WTC11 (cell line): ENCODE results near the gene IFI27L2. TPM values are rescaled to one million over a fixed set of nuclear protein-coding genes. Genes with fewer than 3 reads are reported as not detected.
A peak's percentile ranks its signal among the peaks of the same experiment; 100 is the strongest.

Experiments used
- ATAC-seq: fragments of 200-7000 bp; cut with Tn5 transposase; 2 replicates; pipeline ENCODE4 v1.10.0; 2021; ENCODE audit warnings: mild to moderate bottlenecking, moderate library complexity
- CTCF ChIA-PET: fragments of 300-600 bp; sonication (Branson Sonifier 250); formaldehyde crosslinking; loops from one replicate; lab custom pipeline; 2021; ENCODE audit warnings: antibody characterized with exemption; lab: Charles Lee
- POLR2A ChIA-PET: fragments of 350-600 bp; sonication (Branson Sonifier 250); formaldehyde crosslinking; loops from one replicate; lab custom pipeline; 2021; ENCODE audit warnings: antibody characterized with exemption; lab: Charles Lee
- DNase-seq: peaks from one replicate; pipeline ENCODE4 v3.0.0; 2021; ENCODE audit warnings: low spot score
- H3K27ac Mint-ChIP-seq: 2 replicates; pipeline ENCODE4 v1.8.0; 2021; ENCODE audit warnings: mixed read lengths
- H3K27me3 Mint-ChIP-seq: 2 replicates; pipeline ENCODE4 v1.8.0; 2021; ENCODE audit warnings: low read depth, mild to moderate bottlenecking, moderate library complexity, mixed read lengths
- H3K36me3 Mint-ChIP-seq: 2 replicates; pipeline ENCODE4 v1.8.0; 2021; ENCODE audit warnings: mixed read lengths
- H3K4me1 Mint-ChIP-seq: 2 replicates; pipeline ENCODE4 v1.8.0; 2022; ENCODE audit warnings: mixed read lengths
- H3K4me3 Mint-ChIP-seq: 2 replicates; pipeline ENCODE4 v1.8.0; 2021; ENCODE audit warnings: mild to moderate bottlenecking, moderate library complexity, mixed read lengths
- H3K9me3 Mint-ChIP-seq: 2 replicates; pipeline ENCODE4 v1.8.0; 2021; ENCODE audit warnings: mixed read lengths
- E2F4 ChIP-seq: sonication (generic); formaldehyde crosslinking; IDR thresholded peaks from 2 replicates; pipeline ENCODE4 v1.8.1; 2022; ENCODE audit warnings: low read depth, mild to moderate bottlenecking, moderate library complexity, missing genetic modification reagents, borderline replicate concordance
- ETV6 ChIP-seq: sonication (generic); formaldehyde crosslinking; IDR thresholded peaks from 2 replicates; pipeline ENCODE4 v1.8.1; 2022; ENCODE audit warnings: mild to moderate bottlenecking, missing genetic modification reagents
- FOXK1 ChIP-seq: sonication (generic); formaldehyde crosslinking; IDR thresholded peaks from 2 replicates; pipeline ENCODE4 v1.8.0; 2022; ENCODE audit warnings: mild to moderate bottlenecking, moderate library complexity, missing genetic modification reagents
- FOXP4 ChIP-seq: sonication (generic); formaldehyde crosslinking; IDR thresholded peaks from 2 replicates; pipeline ENCODE4 v1.8.0; 2022; ENCODE audit warnings: mild to moderate bottlenecking, missing genetic modification reagents
- GABPB1 ChIP-seq: sonication (generic); formaldehyde crosslinking; IDR thresholded peaks from 2 replicates; pipeline ENCODE4 v1.8.1; 2023; ENCODE audit warnings: mild to moderate bottlenecking, missing genetic modification reagents
- IRF2 ChIP-seq: sonication (generic); formaldehyde crosslinking; IDR thresholded peaks from 2 replicates; pipeline ENCODE4 v1.8.0; 2022; ENCODE audit warnings: low read depth, missing genetic modification reagents, borderline replicate concordance
- MAX ChIP-seq: sonication (generic); formaldehyde crosslinking; IDR thresholded peaks from 2 replicates; pipeline ENCODE4 v1.8.0; 2022; ENCODE audit warnings: mild to moderate bottlenecking, missing genetic modification reagents
- MXD4 ChIP-seq: fragments of 250-450 bp; sonication (Bioruptor Pico); IDR thresholded peaks from 2 replicates; pipeline ENCODE4 v1.8.0; 2021; ENCODE audit warnings: mild to moderate bottlenecking, moderate library complexity, borderline replicate concordance
- RELA ChIP-seq: sonication (generic); formaldehyde crosslinking; IDR thresholded peaks from 2 replicates; pipeline ENCODE4 v1.8.1; 2022; ENCODE audit warnings: missing genetic modification reagents, mild to moderate bottlenecking, borderline replicate concordance
- RORB ChIP-seq: fragments of 250-450 bp; sonication (Bioruptor Pico); IDR thresholded peaks from 2 replicates; pipeline ENCODE4 v1.9.0; 2021; ENCODE audit warnings: mild to moderate bottlenecking
- SMAD4 ChIP-seq: sonication (generic); formaldehyde crosslinking; IDR thresholded peaks from 2 replicates; pipeline ENCODE4 v1.8.0; 2022; ENCODE audit warnings: mild to moderate bottlenecking, missing genetic modification reagents
- TCF7 ChIP-seq: sonication (generic); formaldehyde crosslinking; IDR thresholded peaks from 2 replicates; pipeline ENCODE4 v1.8.0; 2022; ENCODE audit warnings: mild to moderate bottlenecking, low read depth, missing genetic modification reagents, moderate library complexity
- USF1 ChIP-seq: sonication (generic); formaldehyde crosslinking; IDR thresholded peaks from 2 replicates; pipeline ENCODE4 v1.8.0; 2022; ENCODE audit warnings: mild to moderate bottlenecking, missing genetic modification reagents
- USF2 ChIP-seq: sonication (generic); formaldehyde crosslinking; IDR thresholded peaks from 2 replicates; pipeline ENCODE4 v1.8.1; 2023; ENCODE audit warnings: mild to moderate bottlenecking, missing genetic modification reagents, moderate library complexity
- ZBTB21 ChIP-seq: sonication (generic); formaldehyde crosslinking; IDR thresholded peaks from 2 replicates; pipeline ENCODE4 v1.8.1; 2023; ENCODE audit warnings: mild to moderate bottlenecking, missing genetic modification reagents, borderline replicate concordance
- ZNF138 ChIP-seq: sonication (generic); formaldehyde crosslinking; conservative IDR thresholded peaks from 2 replicates; pipeline ENCODE4 v1.8.1; 2022; ENCODE audit warnings: mild to moderate bottlenecking, moderate library complexity, missing genetic modification reagents
- ZNF219 ChIP-seq: sonication (generic); formaldehyde crosslinking; IDR thresholded peaks from 2 replicates; pipeline ENCODE4 v1.8.0; 2023; ENCODE audit warnings: missing genetic modification reagents, mild to moderate bottlenecking, borderline replicate concordance
- ZNF263 ChIP-seq: sonication (generic); formaldehyde crosslinking; IDR thresholded peaks from 2 replicates; pipeline ENCODE4 v1.8.1; 2022; ENCODE audit warnings: low read depth, mild to moderate bottlenecking, moderate library complexity, missing genetic modification reagents
- ZNF396 ChIP-seq: fragments of 250-450 bp; sonication (Bioruptor Pico); IDR thresholded peaks from 2 replicates; pipeline ENCODE4 v1.8.0; 2021; ENCODE audit warnings: mild to moderate bottlenecking, moderate library complexity, borderline replicate concordance
- ZNF512 ChIP-seq: sonication (generic); formaldehyde crosslinking; IDR thresholded peaks from 2 replicates; pipeline ENCODE4 v1.8.1; 2022; ENCODE audit warnings: missing genetic modification reagents, borderline replicate concordance
- total RNA-seq: library from RNA; stranded (reverse); gene quantifications from 3 replicates; pipeline ENCODE4 v1.2.3, GENCODE V29; 2021

IFI27L2 gene
- total RNA-seq, 1 experiment from 2014 or later = 22.1 TPM

GRCh38 chr14:94144765-94145164 is 15.4 kb upstream of the IFI27L2 start:
- peak; percentile 27 for DNase-seq
- peaks cover 13% of the 10 kb centered on the region for H3K4me1 Mint-ChIP-seq
- H3K27ac Mint-ChIP-seq = peak overlapping the region; percentile 39; the same call in 1 of the 2 replicates
- ChIA-PET CTCF (interaction anchor here (0.7 to 2.1 kb wide), 8 partner anchors 8 to 205 kb away, joined by 3 to 9 read pairs (median 5); partner anchors contain the start of genes DDX24, IFI27L1, IFI27L2 and PPP4R4), POLR2A (interaction anchor here (0.9 kb wide), 1 partner anchor 29 kb away, joined by 5 read pairs; the partner anchor contains the start of gene PPP4R4)
- peak; percentile 93 for ATAC-seq
- TF ChIP-seq TCF7 (CRISPR knock-in tag) (no peak), USF1 (CRISPR knock-in tag) (peak; percentile 82), FOXK1 (CRISPR knock-in tag) (0 out of 2 replicates have a peak, but pooled peaks have one; percentile 71), GABPB1 (CRISPR knock-in tag) (peak; percentile 96), MXD4 (CRISPR knock-in tag) (no peak), FOXP4 (CRISPR knock-in tag) (peak; percentile 65; the same call in 1 of the 2 replicates), ZBTB21 (CRISPR knock-in tag) (no peak), SMAD4 (CRISPR knock-in tag) (no peak), USF2 (peak; percentile 88), IRF2 (CRISPR knock-in tag) (no peak), ZNF396 (CRISPR knock-in tag) (no peak), ZNF512 (CRISPR knock-in tag) (no peak), ZNF138 (no peak), ETV6 (CRISPR knock-in tag) (peak; percentile 53; the same call in 1 of the 2 replicates), ZNF219 (no peak), MAX (peak; percentile 80; the same call in 1 of the 2 replicates)
- no peak overlapping the region for H3K4me3 Mint-ChIP-seq
- no peaks in the 10 kb centered on the region for H3K9me3 Mint-ChIP-seq
- no peaks in the 10 kb centered on the region for H3K36me3 Mint-ChIP-seq
- H3K27me3 Mint-ChIP-seq = no peaks in the 10 kb centered on the region; the same call in 1 of the 2 replicates

GRCh38 chr14:94143711-94144110 is 14.3 kb upstream of the IFI27L2 start:
- H3K4me3 Mint-ChIP-seq = no peak overlapping the region
- CTCF ChIA-PET = interaction anchor here (1.9 kb wide), 1 partner anchor 204 kb away, joined by 9 read pairs; no protein-coding TSS in a partner anchor
- POLR2A ChIA-PET = no interaction called here
- no peak overlapping the region for H3K27ac Mint-ChIP-seq
- H3K36me3 Mint-ChIP-seq = no peaks in the 10 kb centered on the region
- DNase-seq (no peak), ATAC-seq (no peak)
- TF ChIP-seq E2F4 (CRISPR knock-in tag) = no peak
- TF ChIP-seq RELA (CRISPR knock-in tag) = no peak
- TF ChIP-seq ZNF263 (CRISPR knock-in tag) = no peak
- TF ChIP-seq RORB = no peak
- TF ChIP-seq ZNF512 (CRISPR knock-in tag) = no peak
- peaks cover 24% of the 10 kb centered on the region for H3K4me1 Mint-ChIP-seq
- H3K9me3 Mint-ChIP-seq = no peaks in the 10 kb centered on the region
- H3K27me3 Mint-ChIP-seq = no peaks in the 10 kb centered on the region; the same call in 1 of the 2 replicates
